HCT116 (cell line): ENCODE measurements around the gene SH3PXD2A. TPM values are rescaled to one million over a fixed set of nuclear protein-coding genes. Genes with fewer than 3 reads are reported as not detected.

Experiments
- ATAC-seq: fragments of 200-7000 bp; cut with Tn5 transposase; 2 replicates; pipeline ENCODE4 v1.9.1; 2020; ENCODE audit warnings: mild to moderate bottlenecking, moderate library complexity
- BruUV-seq: library from RNA; stranded (reverse); fragments of 400-500 nt; replicated peaks from 2 replicates; lab custom pipeline; 2021; lab: Mats Ljungman, UMichigan
- CTCF ChIA-PET: fragments of 300-600 bp; sonication (Branson Sonifier 250); formaldehyde crosslinking; loops from one replicate; lab custom pipeline; 2021; ENCODE audit warnings: antibody characterized with exemption; lab: Charles Lee
- POLR2A ChIA-PET: fragments of 300-600, 350-600 bp; sonication (Branson Sonifier 250); formaldehyde crosslinking; loops from one replicate; lab custom pipeline; 2021; ENCODE audit warnings: antibody characterized with exemption; lab: Charles Lee
- RAD21 ChIA-PET, 2 experiments: fragments of 300-600 bp; sonication (Branson Sonifier 250); formaldehyde crosslinking; loops; one replicate each; lab custom pipeline; 2023; ENCODE audit warnings: low total read pairs in 2 of 2; ENCODE audit not compliant: uncharacterized antibody in 2 of 2, unreplicated experiment in 2 of 2, low non-redundant PET in 1 of 2; lab: Charles Lee
- DNase-seq: peaks from one replicate; pipeline ENCODE4 v3.0.0-alpha.2; 2010; ENCODE audit warnings: low read depth, low spot score
- H2AFZ ChIP-seq: fragments of 200-600 bp; shearing (Covaris generic), sonication (generic); 2 replicates; pipeline ENCODE4 v1.6.1; 2017; ENCODE audit warnings: low read depth, mixed run types, mixed read lengths, antibody characterized with exemption, low read length; ENCODE audit not compliant: poor library complexity, severe bottlenecking
- H3K27ac ChIP-seq: 2 replicates; pipeline ENCODE4 v1.5.1; 2012; ENCODE audit warnings: low read depth, low read length
- H3K27me3 ChIP-seq: fragments of 200-600 bp; sonication (generic); 2 replicates; pipeline ENCODE4 v1.6.1; 2016; ENCODE audit warnings: mixed run types, low read length, mixed read lengths; ENCODE audit not compliant: insufficient read depth
- H3K36me3 ChIP-seq, 2 experiments: fragments of 200-500 bp in 1 of 2; fragments of 200-600 bp in 1 of 2; sonication (Bioruptor generic) in 1 of 2; sonication (generic) in 1 of 2; 2 replicates each; pipeline versions ENCODE4 v1.5.1 to v1.6.1; 2014 to 2016; ENCODE audit warnings: low read length in 2 of 2, inconsistent platforms in 1 of 2, mixed read lengths in 1 of 2, mixed run types in 1 of 2; ENCODE audit not compliant: insufficient read depth in 2 of 2, control insufficient read depth in 1 of 2
- H3K4me1 ChIP-seq, 2 experiments: fragments of 200-600 bp in 1 of 2; sonication (generic) in 1 of 2; 2 replicates each; pipeline versions ENCODE4 v1.5.1 to v1.6.1; 2012 to 2017; ENCODE audit warnings: low read length in 2 of 2, inconsistent platforms in 1 of 2, mild to moderate bottlenecking in 1 of 2, mixed read lengths in 1 of 2, mixed run types in 1 of 2, moderate library complexity in 1 of 2; ENCODE audit not compliant: insufficient read depth in 2 of 2, control insufficient read depth in 1 of 2
- H3K4me2 ChIP-seq: fragments of 200-600 bp; sonication (generic); 2 replicates; pipeline ENCODE4 v1.6.1; 2017; ENCODE audit warnings: mixed run types, low read length, mixed read lengths
- H3K4me3 ChIP-seq, 2 experiments: fragments of 200-600 bp in 1 of 2; sonication (generic) in 1 of 2; replicated peaks in 1 of 2; 2 replicates each; pipeline ENCODE4 v1.5.1; 2011 to 2016; ENCODE audit warnings: low read length in 2 of 2, control low read depth in 1 of 2, low read depth in 1 of 2, mild to moderate bottlenecking in 1 of 2, mixed read lengths in 1 of 2, mixed run types in 1 of 2
- H3K79me2 ChIP-seq: fragments of 200-600 bp; sonication (generic); 2 replicates; pipeline ENCODE4 v1.6.1; 2017; ENCODE audit warnings: mild to moderate bottlenecking, mixed run types, low read length, moderate library complexity, mixed read lengths; ENCODE audit not compliant: insufficient read depth
- H3K9ac ChIP-seq: fragments of 200-600 bp; sonication (generic); 2 replicates; pipeline ENCODE4 v1.6.1; 2016; ENCODE audit warnings: low read length, mixed read lengths
- H3K9me2 ChIP-seq: fragments of 200-600 bp; sonication (generic), shearing (Covaris generic); 2 replicates; pipeline ENCODE4 v1.6.1; 2017; ENCODE audit warnings: mixed run types, mild to moderate bottlenecking, moderate library complexity; ENCODE audit not compliant: insufficient read depth
- H3K9me3 ChIP-seq, 2 experiments: fragments of 200-500 bp in 1 of 2; fragments of 200-600 bp in 1 of 2; sonication (Bioruptor generic) in 1 of 2; sonication (generic) in 1 of 2; 2 replicates each; pipeline ENCODE4 v1.6.1; 2014 to 2017; ENCODE audit warnings: low read length in 2 of 2, mixed read lengths in 2 of 2, inconsistent platforms in 1 of 2, low read depth in 1 of 2, mild to moderate bottlenecking in 1 of 2, mixed run types in 1 of 2, moderate library complexity in 1 of 2; ENCODE audit not compliant: control insufficient read depth in 1 of 2, insufficient read depth in 1 of 2
- H4K20me1 ChIP-seq: fragments of 200-600 bp; sonication (generic), shearing (Covaris generic); 2 replicates; pipeline ENCODE4 v1.6.1; 2017; ENCODE audit warnings: mixed run types, mild to moderate bottlenecking, moderate library complexity; ENCODE audit not compliant: insufficient read depth
- CEBPB ChIP-seq: IDR thresholded peaks from 2 replicates; pipeline ENCODE4 v1.6.1; 2012; ENCODE audit warnings: low read depth
- EZH2 ChIP-seq: fragments of 200-600 bp; sonication (generic); IDR thresholded peaks from 2 replicates; pipeline ENCODE4 v1.6.1; 2017; ENCODE audit warnings: antibody characterized with exemption, mixed run types
- FOSL1 ChIP-seq: IDR thresholded peaks from 2 replicates; pipeline ENCODE4 v1.6.1; 2012; ENCODE audit warnings: low read depth
- SIN3A ChIP-seq: IDR thresholded peaks from 2 replicates; pipeline ENCODE4 v1.6.1; 2012; ENCODE audit warnings: low read depth
- ZNF274 ChIP-seq: fragments of 200-500 bp; sonication (Bioruptor generic); IDR thresholded peaks from 2 replicates; pipeline ENCODE4 v1.6.1; 2014; ENCODE audit warnings: mild to moderate bottlenecking, low read depth, low read length, inconsistent platforms
- intact Hi-C: fragments of 100-400 bp; cut with micrococcal nuclease; formaldehyde crosslinking; loops from 2 replicates; pipeline ENCODE4 v1.10.0; 2022
- total RNA-seq: library from RNA; stranded (reverse); gene quantifications from one replicate; pipeline ENCODE4 v1.2.1, GENCODE V29; 2021; ENCODE audit not compliant: unreplicated experiment
- TF ChIP-seq, protein P1 (sequence below): IDR thresholded peaks from 2 replicates; pipeline ENCODE4 v1.6.1; 2012
- TF ChIP-seq, protein P2 (sequence below), 3 experiments: fragments of 200-600 bp in 1 of 3; sonication (generic) in 1 of 3; IDR thresholded peaks in 2 of 3; conservative IDR thresholded peaks in 1 of 3; 2 replicates each; pipeline ENCODE4 v1.5.1; 2012 to 2017; ENCODE audit warnings: low read depth in 2 of 3, low read length in 2 of 3, antibody characterized with exemption in 1 of 3, borderline replicate concordance in 1 of 3, control low read depth in 1 of 3, mild to moderate bottlenecking in 1 of 3, mixed read lengths in 1 of 3, mixed run types in 1 of 3, moderate library complexity in 1 of 3; ENCODE audit not compliant: insufficient read depth in 1 of 3

The SH3PXD2A gene
- total RNA-seq, 1 experiment from 2014 or later, result 8.7 TPM

DNA sequence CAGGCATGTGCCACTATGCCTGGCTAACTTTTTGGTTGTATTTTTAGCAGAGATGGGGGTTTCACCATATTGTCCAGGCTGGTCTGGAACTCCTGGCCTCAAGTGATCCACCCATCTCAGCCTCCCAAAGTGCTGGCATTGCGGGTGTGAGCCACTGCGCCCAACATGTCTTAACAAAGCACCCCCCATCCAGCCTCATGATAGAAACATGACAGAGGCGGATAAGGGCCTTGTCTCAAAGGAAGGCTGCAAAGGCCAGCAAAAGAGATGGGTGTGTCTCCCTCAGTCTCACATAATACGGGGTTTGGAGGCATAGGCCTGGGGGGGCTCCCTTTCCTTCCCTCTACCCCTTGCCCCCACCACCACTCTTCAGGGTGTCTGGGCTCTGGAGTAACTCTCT, 93.2 kb downstream of the SH3PXD2A start:
- CTCF ChIA-PET, result no interaction called here
- H3K27ac ChIP-seq, result no peak overlapping the region

More for the DNA sequence above, 93.2 kb downstream of the SH3PXD2A start:
- Histone ChIP-seq H2AFZ (no peak overlapping the region), H3K4me1 (peaks cover 12 to 66% of the 10 kb centered on the region in 2 experiments), H3K79me2 (no peaks in the 10 kb centered on the region), H4K20me1 (no peaks in the 10 kb centered on the region), H3K9ac (no peak overlapping the region), H3K9me2 (no peaks in the 10 kb centered on the region), H3K4me2 (no peak overlapping the region), H3K27me3 (no peaks in the 10 kb centered on the region), H3K36me3 (no peaks in the 10 kb centered on the region), H3K4me3 (no peak overlapping the region), H3K9me3 (no peaks in the 10 kb centered on the region)
- RAD21 ChIA-PET, result no interaction called here
- no TSS peak for BruUV-seq
- no peak for DNase-seq
- no peak for ATAC-seq
- TF ChIP-seq, protein P1, sequence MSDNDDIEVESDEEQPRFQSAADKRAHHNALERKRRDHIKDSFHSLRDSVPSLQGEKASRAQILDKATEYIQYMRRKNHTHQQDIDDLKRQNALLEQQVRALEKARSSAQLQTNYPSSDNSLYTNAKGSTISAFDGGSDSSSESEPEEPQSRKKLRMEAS, result no peak
- no peak for TF ChIP-seq SIN3A
- TF ChIP-seq, protein P2, sequence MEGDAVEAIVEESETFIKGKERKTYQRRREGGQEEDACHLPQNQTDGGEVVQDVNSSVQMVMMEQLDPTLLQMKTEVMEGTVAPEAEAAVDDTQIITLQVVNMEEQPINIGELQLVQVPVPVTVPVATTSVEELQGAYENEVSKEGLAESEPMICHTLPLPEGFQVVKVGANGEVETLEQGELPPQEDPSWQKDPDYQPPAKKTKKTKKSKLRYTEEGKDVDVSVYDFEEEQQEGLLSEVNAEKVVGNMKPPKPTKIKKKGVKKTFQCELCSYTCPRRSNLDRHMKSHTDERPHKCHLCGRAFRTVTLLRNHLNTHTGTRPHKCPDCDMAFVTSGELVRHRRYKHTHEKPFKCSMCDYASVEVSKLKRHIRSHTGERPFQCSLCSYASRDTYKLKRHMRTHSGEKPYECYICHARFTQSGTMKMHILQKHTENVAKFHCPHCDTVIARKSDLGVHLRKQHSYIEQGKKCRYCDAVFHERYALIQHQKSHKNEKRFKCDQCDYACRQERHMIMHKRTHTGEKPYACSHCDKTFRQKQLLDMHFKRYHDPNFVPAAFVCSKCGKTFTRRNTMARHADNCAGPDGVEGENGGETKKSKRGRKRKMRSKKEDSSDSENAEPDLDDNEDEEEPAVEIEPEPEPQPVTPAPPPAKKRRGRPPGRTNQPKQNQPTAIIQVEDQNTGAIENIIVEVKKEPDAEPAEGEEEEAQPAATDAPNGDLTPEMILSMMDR (IDR thresholded peaks at IDR 0.05 in 2 of 3, conservative IDR thresholded peaks at IDR 0.05 in 1 of 3; ENCODE audit: borderline replicate concordance in 1 of 3, insufficient read depth in 1 of 3, low read depth in 2 of 3, low read length in 2 of 3), result no peak
- no peak for TF ChIP-seq ZNF274
- no peak for TF ChIP-seq EZH2
- TF ChIP-seq CEBPB, result no peak
- no peak for TF ChIP-seq FOSL1
- intact Hi-C loops, result no loop called here
- POLR2A ChIA-PET, result interaction anchor here (1.6 kb wide), 1 partner anchor 10 kb away, joined by 7 read pairs; no protein-coding TSS in a partner anchor
